Gastrocnemius medialis (tissue), 4 donors: ENCODE measurements around the gene IQCH. TPM values are rescaled to one million over a fixed set of nuclear protein-coding genes. Genes with fewer than 3 reads are reported as not detected.

Experiments used
- ATAC-seq, 2 donors: fragments of 150-250 bp; one replicate each; pipeline ENCODE4 v1.9.1; 2016
- DNase-seq, 2 donors: peaks; one replicate each; pipeline ENCODE4 v3.0.0-alpha.2; 2019
- H3K27ac ChIP-seq, 4 donors: fragments of 200-600 bp; sonication (generic); 1 replicate in 1 of 4; 2 replicates in 3 of 4; pipeline ENCODE4 v1.5.1; 2016 to 2018; ENCODE audit warnings: mild to moderate bottlenecking in 2 of 4, moderate library complexity in 1 of 4
- H3K27me3 ChIP-seq, 3 donors: fragments of 200-600 bp; sonication (generic) in 2 of 3; 1 replicate in 1 of 3; 2 replicates in 2 of 3; pipeline versions ENCODE4 v1.5.1 to v1.6.0; 2016 to 2019; ENCODE audit warnings: mild to moderate bottlenecking in 1 of 3, moderate library complexity in 1 of 3
- H3K36me3 ChIP-seq, 2 donors: fragments of 200-600 bp; sonication (generic) in 1 of 2; one replicate each; pipeline ENCODE4 v1.5.1; 2017 to 2018
- H3K4me1 ChIP-seq, 2 donors: fragments of 200-600 bp; sonication (generic) in 1 of 2; one replicate each; pipeline ENCODE4 v1.5.1; 2016 to 2017; ENCODE audit warnings: mild to moderate bottlenecking in 2 of 2
- H3K4me3 ChIP-seq, 4 donors: fragments of 200-600 bp; sonication (generic) in 3 of 4; 1 replicate in 1 of 4; 2 replicates in 3 of 4; pipeline ENCODE4 v1.5.1; 2016 to 2019; ENCODE audit warnings: mild to moderate bottlenecking in 2 of 4
- H3K9me3 ChIP-seq, 3 donors: fragments of 200-600 bp; sonication (generic) in 2 of 3; 1 replicate in 1 of 3; 2 replicates in 2 of 3; pipeline ENCODE4 v1.5.1; 2016 to 2019
- POLR2A ChIP-seq, 2 donors: fragments of 450-650 bp; IDR thresholded peaks; one replicate each; pipeline ENCODE4 v1.6.1; 2017; ENCODE audit warnings: antibody characterized with exemption in 2 of 2, mild to moderate bottlenecking in 2 of 2, moderate library complexity in 2 of 2
- in situ Hi-C, 4 donors: fragments of 200-750 bp; cut with MboI; loops; one replicate each; pipeline versions ENCODE4 v1.15.0 to v1.8.0; 2017; ENCODE audit warnings: low sequenced_read_pairs in 4 of 4
- intact Hi-C: fragments of 100-400 bp; cut with DNase I; formaldehyde crosslinking; loops from one replicate; pipeline ENCODE4 v1.15.1; 2023; ENCODE audit warnings: low total_unique reads
- total RNA-seq, 4 donors: library from RNA; depleted of rRNA; stranded (reverse); fragments of >200 nt; gene quantifications; one replicate each; pipeline versions ENCODE4 v1.1.0 to v1.2.3, GENCODE V29; 2016
- TF ChIP-seq, protein P1 (sequence below), 5 experiments: fragments of 450-650 bp in 3 of 5; fragments of 200-600 bp in 2 of 5; sonication (generic) in 2 of 5; IDR thresholded peaks in 4 of 5; conservative IDR thresholded peaks in 1 of 5; 1 replicate in 4 of 5; 2 replicates in 1 of 5; pipeline ENCODE4 v1.5.1; 2016 to 2019; ENCODE audit warnings: antibody characterized with exemption in 5 of 5, mild to moderate bottlenecking in 3 of 5, moderate library complexity in 3 of 5

IQCH gene
- total RNA-seq, 4 donors from 2014 or later: 0.07 to 0.65 (median 0.32) TPM

DNA sequence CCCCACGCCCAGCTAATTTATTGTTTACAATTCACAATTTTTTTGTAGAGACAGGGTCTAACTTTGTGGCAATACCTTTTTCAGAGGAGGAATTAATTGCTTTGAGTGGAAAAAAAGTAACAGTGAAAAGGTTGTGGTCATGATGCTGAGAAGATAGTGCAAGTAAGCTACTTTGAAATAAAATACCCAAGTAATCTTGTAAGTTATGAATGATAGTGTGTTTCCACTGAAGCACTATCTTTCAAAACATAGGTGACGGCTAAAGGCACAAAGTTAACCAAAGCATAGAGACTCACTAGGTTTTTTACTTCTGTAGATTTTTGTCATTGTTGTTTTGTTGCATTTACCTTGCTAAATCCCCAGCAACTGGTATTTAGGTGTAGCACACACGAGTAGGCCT is 165.1 kb downstream of the IQCH start:
- intact Hi-C loops: no loop called here
- Histone ChIP-seq H3K36me3 (peaks cover 0 to 5% of the 10 kb centered on the region in 2 donors), H3K9me3 (no peaks in the 10 kb centered on the region), H3K27me3 (no peaks in the 10 kb centered on the region), H3K27ac (no peak overlapping the region), H3K4me1 (no peaks in the 10 kb centered on the region), H3K4me3 (no peak overlapping the region)
- in situ Hi-C loops: no loop called here
- no peak for DNase-seq
- TF ChIP-seq POLR2A (IDR thresholded peaks at IDR 0.05): no peak
- TF ChIP-seq, protein P1, sequence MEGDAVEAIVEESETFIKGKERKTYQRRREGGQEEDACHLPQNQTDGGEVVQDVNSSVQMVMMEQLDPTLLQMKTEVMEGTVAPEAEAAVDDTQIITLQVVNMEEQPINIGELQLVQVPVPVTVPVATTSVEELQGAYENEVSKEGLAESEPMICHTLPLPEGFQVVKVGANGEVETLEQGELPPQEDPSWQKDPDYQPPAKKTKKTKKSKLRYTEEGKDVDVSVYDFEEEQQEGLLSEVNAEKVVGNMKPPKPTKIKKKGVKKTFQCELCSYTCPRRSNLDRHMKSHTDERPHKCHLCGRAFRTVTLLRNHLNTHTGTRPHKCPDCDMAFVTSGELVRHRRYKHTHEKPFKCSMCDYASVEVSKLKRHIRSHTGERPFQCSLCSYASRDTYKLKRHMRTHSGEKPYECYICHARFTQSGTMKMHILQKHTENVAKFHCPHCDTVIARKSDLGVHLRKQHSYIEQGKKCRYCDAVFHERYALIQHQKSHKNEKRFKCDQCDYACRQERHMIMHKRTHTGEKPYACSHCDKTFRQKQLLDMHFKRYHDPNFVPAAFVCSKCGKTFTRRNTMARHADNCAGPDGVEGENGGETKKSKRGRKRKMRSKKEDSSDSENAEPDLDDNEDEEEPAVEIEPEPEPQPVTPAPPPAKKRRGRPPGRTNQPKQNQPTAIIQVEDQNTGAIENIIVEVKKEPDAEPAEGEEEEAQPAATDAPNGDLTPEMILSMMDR (IDR thresholded peaks at IDR 0.05 in 4 of 5, conservative IDR thresholded peaks at IDR 0.05 in 1 of 5): no peak
- no peak for ATAC-seq

DNA sequence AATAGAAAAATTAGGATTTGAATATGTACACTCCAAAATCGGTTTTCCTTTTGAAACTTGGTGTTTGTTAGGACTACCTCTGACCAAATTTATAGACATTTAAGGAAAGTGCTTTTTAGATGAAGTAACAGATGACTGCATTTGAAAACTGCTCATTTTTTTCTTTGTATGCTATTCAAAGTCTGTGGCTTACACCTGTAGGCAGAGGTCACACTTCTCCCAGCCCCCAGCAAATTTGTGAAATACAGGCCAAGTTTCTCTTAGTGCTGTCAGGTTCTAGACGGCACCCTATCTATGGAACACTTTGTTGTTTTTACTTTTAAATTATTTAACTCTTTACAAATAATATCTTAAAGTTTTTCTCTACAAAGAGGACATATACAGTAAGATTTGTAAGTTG is 165.6 kb downstream of the IQCH start:
- in situ Hi-C loops: no loop called here
- TF ChIP-seq POLR2A (IDR thresholded peaks at IDR 0.05): no peak
- TF ChIP-seq, protein P1 (IDR thresholded peaks at IDR 0.05 in 4 of 5, conservative IDR thresholded peaks at IDR 0.05 in 1 of 5): no peak
- Histone ChIP-seq H3K4me3 (no peak overlapping the region), H3K36me3 (peaks cover 0 to 5% of the 10 kb centered on the region in 2 donors), H3K4me1 (no peaks in the 10 kb centered on the region), H3K9me3 (no peaks in the 10 kb centered on the region), H3K27me3 (no peaks in the 10 kb centered on the region), H3K27ac (no peak overlapping the region)
- ATAC-seq: no peak
- intact Hi-C loops: no loop called here
- no peak for DNase-seq

DNA sequence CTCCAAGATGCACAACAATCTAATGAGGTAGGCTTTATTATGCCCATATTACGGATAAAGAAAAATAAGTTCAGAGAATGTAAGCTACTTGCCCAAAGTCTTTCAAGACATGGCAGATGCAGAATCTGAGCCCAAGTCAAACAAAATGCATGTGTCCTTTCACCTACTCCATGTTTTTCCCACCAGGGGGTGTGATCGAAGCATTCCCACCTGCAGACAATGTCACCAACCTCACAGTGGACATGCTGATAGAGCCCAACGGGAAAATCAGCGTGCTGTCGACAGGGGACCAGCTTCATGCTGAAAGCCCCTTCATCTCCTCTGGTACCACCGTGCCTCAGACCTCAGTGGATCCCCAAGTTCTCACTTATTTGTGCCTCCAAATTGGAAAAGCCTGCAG is 166.5 kb downstream of the IQCH start:
- in situ Hi-C loops (no loop called here), intact Hi-C loops (no loop called here)
- ATAC-seq (no peak), DNase-seq (no peak)
- Histone ChIP-seq H3K4me3 (no peak overlapping the region), H3K36me3 (peaks cover 0 to 5% of the 10 kb centered on the region in 2 donors), H3K9me3 (no peaks in the 10 kb centered on the region), H3K27me3 (no peaks in the 10 kb centered on the region), H3K27ac (no peak overlapping the region), H3K4me1 (no peaks in the 10 kb centered on the region)
- TF ChIP-seq POLR2A (IDR thresholded peaks at IDR 0.05): no peak
- TF ChIP-seq, protein P1 (IDR thresholded peaks at IDR 0.05 in 4 of 5, conservative IDR thresholded peaks at IDR 0.05 in 1 of 5): no peak

DNA sequence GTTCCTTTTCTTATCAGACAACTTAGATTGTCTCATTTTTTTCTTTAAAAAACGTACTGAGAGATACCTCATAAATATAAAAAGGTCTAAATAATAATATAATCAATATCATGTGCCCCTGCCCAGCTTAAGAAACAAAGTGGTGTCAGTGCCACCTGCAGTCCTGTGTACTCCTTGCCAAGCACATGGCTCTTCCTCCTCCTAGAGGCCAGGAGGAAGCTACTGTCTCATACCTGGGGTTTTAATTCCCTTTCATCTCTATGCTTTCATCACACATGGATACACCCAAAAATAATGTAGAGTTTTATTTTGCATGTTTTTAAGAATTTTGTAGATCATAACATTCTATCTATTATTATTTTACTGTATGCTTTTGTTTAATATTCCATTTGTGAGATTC is 167.7 kb downstream of the IQCH start:
- peaks cover 0 to 5% of the 10 kb centered on the region in 2 donors for H3K36me3 ChIP-seq
- intact Hi-C loops (no loop called here), in situ Hi-C loops (no loop called here)
- no peak overlapping the region for H3K4me3 ChIP-seq
- no peak for ATAC-seq
- DNase-seq: no peak
- no peaks in the 10 kb centered on the region for H3K27me3 ChIP-seq
- no peak overlapping the region for H3K27ac ChIP-seq
- H3K4me1 ChIP-seq: no peaks in the 10 kb centered on the region
- no peaks in the 10 kb centered on the region for H3K9me3 ChIP-seq
- TF ChIP-seq, protein P1 (IDR thresholded peaks at IDR 0.05 in 4 of 5, conservative IDR thresholded peaks at IDR 0.05 in 1 of 5): no peak
- no peak for TF ChIP-seq POLR2A (IDR thresholded peaks at IDR 0.05)
